HEK293T (cell line): Measurements from ENCODE around the gene ENTPD8.
"Not testable (repeated sequence)": the region's sequence is repeated elsewhere in the genome, so short reads cannot be mapped to it uniquely, and the experiment has no call there.

ENCODE experiments used
- CTCF ChIA-PET: fragments of 350-600 bp; formaldehyde crosslinking; extraction: SDS; loops from one replicate; lab custom pipeline; 2021; ENCODE audit warnings: antibody characterized with exemption, inconsistent platforms; lab: Yijun Ruan, JAX
- POLR2A ChIA-PET: fragments of 350-600 bp; formaldehyde crosslinking; extraction: SDS; loops from one replicate; lab custom pipeline; 2020; ENCODE audit warnings: antibody characterized with exemption, inconsistent platforms; lab: Yijun Ruan, JAX
- DNase-seq: peaks from one replicate; pipeline ENCODE4 v3.0.0; 2012; ENCODE audit warnings: mixed read lengths; ENCODE audit errors: extremely low spot score
- ARNT ChIP-seq: fragments of 450-650 bp; IDR thresholded peaks from 2 replicates; pipeline ENCODE4 v1.6.1; 2017; ENCODE audit warnings: mild to moderate bottlenecking
- BHLHE40 ChIP-seq: fragments of 450-650 bp; IDR thresholded peaks from 2 replicates; pipeline ENCODE4 v1.6.1; 2016; ENCODE audit warnings: mild to moderate bottlenecking, moderate library complexity, borderline replicate concordance
- CTBP1 ChIP-seq: fragments of 450-650 bp; IDR thresholded peaks from 2 replicates; pipeline ENCODE4 v1.6.1; 2016; ENCODE audit warnings: borderline replicate concordance
- ELF4 ChIP-seq: fragments of 450-650 bp; IDR thresholded peaks from 2 replicates; pipeline ENCODE4 v1.6.1; 2017; ENCODE audit warnings: antibody characterized with exemption
- FOXA1 ChIP-seq: fragments of 450-650 bp; IDR thresholded peaks from 2 replicates; pipeline ENCODE4 v1.6.1; 2016; ENCODE audit warnings: mild to moderate bottlenecking
- FOXK2 ChIP-seq: fragments of 450-650 bp; IDR thresholded peaks from 2 replicates; pipeline ENCODE4 v1.6.1; 2016; ENCODE audit warnings: mild to moderate bottlenecking
- FOXM1 ChIP-seq: fragments of 450-650 bp; IDR thresholded peaks from 2 replicates; pipeline ENCODE4 v1.6.1; 2017; ENCODE audit warnings: mild to moderate bottlenecking, borderline replicate concordance
- HDGF ChIP-seq: fragments of 450-650 bp; IDR thresholded peaks from 2 replicates; pipeline ENCODE4 v1.6.1; 2017; ENCODE audit warnings: antibody characterized with exemption, borderline replicate concordance
- L3MBTL2 ChIP-seq: fragments of 450-650 bp; conservative IDR thresholded peaks from 2 replicates; pipeline ENCODE4 v1.6.1; 2016; ENCODE audit warnings: mild to moderate bottlenecking
- LEF1 ChIP-seq: fragments of 450-650 bp; IDR thresholded peaks from 2 replicates; pipeline ENCODE4 v1.6.1; 2017; ENCODE audit warnings: mild to moderate bottlenecking, borderline replicate concordance
- NFRKB ChIP-seq: fragments of 450-650 bp; IDR thresholded peaks from 2 replicates; pipeline ENCODE4 v1.6.1; 2016; ENCODE audit warnings: mild to moderate bottlenecking, moderate library complexity
- SP1 ChIP-seq: fragments of 450-650 bp; IDR thresholded peaks from 2 replicates; pipeline ENCODE4 v1.6.1; 2017
- SUZ12 ChIP-seq: fragments of 450-650 bp; IDR thresholded peaks from 2 replicates; pipeline ENCODE4 v1.6.1; 2016; ENCODE audit warnings: mild to moderate bottlenecking
- TARDBP ChIP-seq: fragments of 450-650 bp; IDR thresholded peaks from 2 replicates; pipeline ENCODE4 v1.6.1; 2016
- ZNF384 ChIP-seq: fragments of 450-650 bp; IDR thresholded peaks from 2 replicates; pipeline ENCODE4 v1.6.1; 2016
- TF ChIP-seq, protein P1 (sequence below): fragments of 450-650 bp; IDR thresholded peaks from 2 replicates; pipeline ENCODE4 v1.6.1; 2016

ENTPD8 gene

DNA sequence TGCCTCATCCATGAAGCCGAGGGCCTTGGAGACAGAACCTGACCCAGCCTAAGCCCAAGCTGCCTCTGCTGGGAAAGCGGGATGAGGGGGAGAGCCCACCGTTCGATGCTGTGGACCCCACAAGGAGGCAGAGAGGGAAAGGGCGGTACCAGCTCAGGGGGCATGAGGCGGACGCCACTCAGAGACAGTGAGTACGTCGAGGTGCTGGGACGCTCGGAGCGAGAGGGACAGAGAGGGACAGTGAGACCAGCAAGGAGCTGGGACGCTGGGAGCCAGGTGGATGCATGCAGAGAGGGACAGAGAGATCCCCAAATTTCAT lies 51.8 kb downstream of the ENTPD8 start:
- ChIA-PET CTCF (no interaction called here), POLR2A (no interaction called here)
- no peak for TF ChIP-seq FOXK2
- TF ChIP-seq NFRKB: no peak
- no peak for TF ChIP-seq BHLHE40
- TF ChIP-seq FOXA1: no peak
- no peak for TF ChIP-seq HDGF
- TF ChIP-seq LEF1: no peak
- TF ChIP-seq, protein P1, sequence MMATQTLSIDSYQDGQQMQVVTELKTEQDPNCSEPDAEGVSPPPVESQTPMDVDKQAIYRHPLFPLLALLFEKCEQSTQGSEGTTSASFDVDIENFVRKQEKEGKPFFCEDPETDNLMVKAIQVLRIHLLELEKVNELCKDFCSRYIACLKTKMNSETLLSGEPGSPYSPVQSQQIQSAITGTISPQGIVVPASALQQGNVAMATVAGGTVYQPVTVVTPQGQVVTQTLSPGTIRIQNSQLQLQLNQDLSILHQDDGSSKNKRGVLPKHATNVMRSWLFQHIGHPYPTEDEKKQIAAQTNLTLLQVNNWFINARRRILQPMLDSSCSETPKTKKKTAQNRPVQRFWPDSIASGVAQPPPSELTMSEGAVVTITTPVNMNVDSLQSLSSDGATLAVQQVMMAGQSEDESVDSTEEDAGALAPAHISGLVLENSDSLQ: no peak
- TF ChIP-seq L3MBTL2: no peak
- no peak for TF ChIP-seq SP1
- no peak for TF ChIP-seq FOXM1
- no peak for TF ChIP-seq TARDBP
- TF ChIP-seq SUZ12: no peak
- no peak for TF ChIP-seq CTBP1
- no peak for TF ChIP-seq ELF4
- TF ChIP-seq ZNF384: no peak
- no peak for TF ChIP-seq ARNT

DNA sequence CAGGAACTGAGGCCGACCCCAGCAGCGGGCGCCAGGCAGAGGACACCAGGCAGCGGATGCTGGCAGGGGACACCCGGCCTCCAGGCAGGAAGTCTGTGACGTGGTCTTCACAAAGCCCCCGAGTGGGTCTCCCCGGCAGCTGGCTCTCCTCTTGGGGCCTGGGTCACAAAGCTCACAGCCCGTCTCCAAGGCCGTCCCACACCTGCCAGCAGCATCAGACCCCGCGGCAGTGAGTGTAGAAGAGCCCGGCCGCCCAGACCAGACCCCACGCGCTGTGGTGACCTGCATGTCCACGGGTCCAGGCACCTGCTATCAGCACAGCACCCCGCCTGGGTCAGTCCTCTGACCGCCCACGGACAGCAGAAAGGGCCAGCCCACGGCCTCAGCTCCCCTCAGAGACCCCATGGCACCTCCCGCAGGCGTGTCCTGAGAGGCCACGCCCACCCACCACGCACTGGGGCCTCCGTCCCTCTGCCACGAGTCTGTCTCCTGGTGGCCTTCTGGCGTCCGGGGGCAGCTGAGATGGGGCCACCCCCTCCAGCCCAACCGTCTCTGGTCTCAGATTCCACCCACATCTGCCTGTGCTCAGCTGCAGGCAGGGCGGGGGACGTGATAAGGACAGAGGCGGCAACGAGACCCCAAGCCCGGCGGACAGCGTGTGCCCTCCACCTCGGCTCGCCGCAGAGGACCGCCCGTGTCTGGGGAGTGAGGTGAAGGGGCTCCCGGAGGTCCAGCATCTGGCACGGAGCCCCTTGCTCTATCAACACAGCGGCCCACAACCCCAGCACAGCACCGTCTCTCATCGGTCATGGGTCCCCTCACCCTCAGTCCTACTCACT lies 52.3 kb downstream of the ENTPD8 start:
- DNase-seq: no peak
- POLR2A ChIA-PET: no interaction called here
- TF ChIP-seq FOXK2 (no peak), TARDBP (no peak), ARNT (no peak)
- CTCF ChIA-PET: no interaction called here

More for the DNA sequence above, 51.8 kb downstream of the ENTPD8 start:
- DNase-seq: no peak

DNA sequence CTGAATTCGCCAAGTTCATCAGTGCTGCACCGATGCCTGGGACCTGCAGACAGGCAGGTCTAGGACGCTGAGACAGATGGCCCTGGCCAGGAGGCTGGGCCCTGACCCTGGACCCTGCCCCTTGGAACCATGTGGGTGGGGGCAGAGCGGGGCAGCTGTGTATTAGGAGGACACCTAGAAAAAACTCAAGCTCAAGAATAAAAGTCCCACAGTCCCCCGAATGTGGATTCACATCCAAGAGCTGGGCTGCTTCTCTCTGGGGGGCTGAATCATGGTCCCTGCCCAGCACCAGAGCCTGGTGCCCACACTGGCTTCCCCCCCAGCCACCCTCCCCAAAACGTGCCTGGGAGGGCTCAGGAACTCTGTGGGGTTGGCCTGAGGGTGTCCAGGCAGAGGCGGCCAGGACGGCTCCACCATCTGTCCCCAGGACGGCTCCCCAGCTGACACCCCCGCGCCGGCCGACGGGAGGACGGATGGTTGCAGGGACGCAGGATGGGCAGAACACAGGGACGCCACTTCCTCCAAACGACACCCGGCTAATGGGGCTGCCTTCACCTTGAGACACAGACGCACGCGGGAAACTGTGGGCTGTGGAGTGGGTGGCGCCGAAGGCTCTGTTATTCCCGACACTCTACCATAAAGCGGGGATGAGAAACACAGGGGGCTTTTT lies 53.1 kb downstream of the ENTPD8 start:
- TF ChIP-seq FOXK2: no peak
- no peak for TF ChIP-seq CTBP1
- TF ChIP-seq BHLHE40: no peak
- TF ChIP-seq ZNF384: no peak
- TF ChIP-seq NFRKB: no peak
- CTCF ChIA-PET: no interaction called here
- no peak for DNase-seq
- POLR2A ChIA-PET: no interaction called here

DNA sequence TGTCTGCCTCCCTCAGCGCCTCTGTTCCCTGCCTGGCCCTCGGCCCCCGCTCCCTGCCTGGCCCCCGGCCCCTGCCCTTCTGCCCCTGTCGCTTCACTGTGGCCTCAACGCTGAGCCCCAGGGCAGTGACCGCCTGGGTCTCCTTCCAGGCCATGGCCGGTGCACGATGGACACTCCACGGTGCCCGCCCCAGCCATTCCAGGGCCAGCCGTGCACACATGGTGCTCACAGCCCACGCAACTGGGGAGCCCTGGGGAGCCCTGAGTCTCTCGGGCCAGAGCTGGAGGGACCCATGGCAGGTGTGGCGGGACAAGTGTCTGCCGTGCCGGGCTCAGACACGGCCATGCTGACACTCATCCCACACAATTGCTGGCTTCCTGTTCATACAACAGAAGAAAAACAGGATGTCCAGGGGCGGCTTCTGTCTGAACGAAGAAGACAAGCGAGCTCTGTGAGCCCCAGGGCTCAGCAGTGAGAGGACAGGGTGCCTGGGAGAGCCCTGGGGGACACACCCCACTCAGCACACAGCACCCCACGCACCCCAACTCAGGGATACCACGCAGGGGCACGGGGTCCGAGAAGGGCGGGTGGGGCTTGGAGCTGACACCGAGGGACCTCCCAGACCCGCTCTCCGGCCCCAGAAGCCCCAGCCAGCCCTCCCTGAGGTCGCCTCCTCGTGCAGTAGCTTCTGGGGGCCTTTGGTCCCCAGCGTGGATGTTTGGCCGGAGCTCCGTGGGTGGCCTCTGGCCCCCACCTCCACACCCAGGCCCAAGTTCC lies 53.9 kb downstream of the ENTPD8 start:
- CTCF ChIA-PET: no interaction called here
- no peak for DNase-seq
- POLR2A ChIA-PET: no interaction called here
- TF ChIP-seq SP1 (no peak), LEF1 (no peak), SUZ12 (no peak), FOXK2 (no peak), FOXM1 (no peak), FOXA1 (no peak), ARNT (no peak)
- TF ChIP-seq, protein P1: no peak

DNA sequence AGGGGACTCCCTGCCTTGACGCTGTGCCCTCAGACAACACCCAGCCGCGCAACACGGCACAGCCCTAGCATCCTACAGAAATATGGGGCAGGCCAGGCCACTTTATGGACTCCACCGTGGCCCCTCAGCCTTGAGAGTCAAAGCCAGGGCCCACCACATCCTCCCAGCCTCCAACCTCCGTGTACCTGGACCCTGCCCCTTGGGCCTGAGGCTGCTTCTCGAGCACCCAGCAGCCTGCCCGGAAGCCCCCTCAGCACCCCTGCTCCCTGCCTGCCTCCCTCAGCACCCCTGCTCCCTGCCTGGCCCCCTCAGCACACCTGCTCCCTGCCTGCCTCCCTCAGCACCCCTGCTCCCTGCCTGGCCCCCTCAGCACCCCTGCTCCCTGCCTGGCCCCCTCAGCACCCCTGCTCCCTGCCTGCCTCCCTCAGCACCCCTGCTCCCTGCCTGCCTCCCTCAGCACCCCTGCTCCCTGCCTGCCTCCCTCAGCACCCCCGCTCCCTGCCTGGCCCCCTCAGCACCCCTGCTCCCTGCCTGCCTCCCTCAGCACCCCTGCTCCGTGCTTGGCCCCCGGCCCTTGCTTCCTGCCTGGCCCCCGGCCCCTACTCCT lies 54.5 kb downstream of the ENTPD8 start:
- CTCF ChIA-PET, POLR2A ChIA-PET, DNase-seq: not testable (repeated sequence)

DNA sequence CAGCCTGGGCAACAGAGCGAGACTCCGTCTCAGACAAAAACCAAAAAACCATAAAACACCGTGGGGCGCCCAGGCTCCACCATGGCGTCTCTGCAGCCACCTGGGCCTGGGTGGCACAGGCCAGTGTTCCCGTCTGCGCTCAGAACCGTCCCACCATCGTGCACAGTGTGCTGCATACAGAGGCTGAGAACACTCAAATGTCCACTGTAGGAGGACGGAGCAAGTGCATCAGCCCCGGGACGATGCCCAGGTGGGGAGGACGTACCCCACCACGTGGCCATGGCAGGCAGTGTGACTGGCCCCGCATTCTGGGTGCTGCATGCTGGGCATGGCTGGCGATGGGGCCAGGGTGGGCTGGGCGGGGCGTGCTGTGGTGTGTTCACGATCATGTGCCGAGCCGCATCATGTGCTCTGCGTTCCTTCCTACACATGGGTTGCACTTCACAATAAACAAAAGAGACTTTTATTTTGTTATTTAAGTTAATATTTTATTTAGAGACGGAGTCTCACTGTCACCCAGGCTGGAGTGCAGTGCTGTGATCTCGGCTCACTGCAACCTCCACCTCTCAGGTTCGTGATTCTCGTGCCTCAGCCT lies 56.0 kb downstream of the ENTPD8 start:
- ChIA-PET CTCF (no interaction called here), POLR2A (no interaction called here)
- no peak for DNase-seq
- no peak for TF ChIP-seq FOXK2
- TF ChIP-seq ARNT: no peak
- no peak for TF ChIP-seq TARDBP
- no peak for TF ChIP-seq NFRKB
- no peak for TF ChIP-seq SUZ12
- no peak for TF ChIP-seq SP1
